Pancreas (tissue), 10 donors: Measurements from ENCODE around the gene KRT13. TPM values are rescaled to one million over a fixed set of nuclear protein-coding genes. Genes with fewer than 3 reads are reported as not detected.

Source experiments
- ATAC-seq, 4 donors: fragments of 200-7000 bp; cut with Tn5 transposase; one replicate each; pipeline versions ENCODE4 v1.8.0 to v1.9.1; 2020; ENCODE audit warnings: mild to moderate bottlenecking in 4 of 4, moderate library complexity in 4 of 4
- DNase-seq, 6 donors: peaks; one replicate each; pipeline ENCODE4 v3.0.0-alpha.2; 2020
- FAIRE-seq: peaks from 2 replicates; lab custom pipeline; 2012; peaks lifted over from hg19 to GRCh38; lab: Jason Lieb, UNC
- H3K27ac ChIP-seq, 4 donors: fragments of 200-600 bp; sonication (generic); 1 replicate in 3 of 4; 2 replicates in 1 of 4; pipeline versions ENCODE4 v1.5.0 to v1.8.0; 2020
- H3K27me3 ChIP-seq, 4 donors: fragments of 200-600 bp; one replicate each; pipeline ENCODE4 v1.8.0; 2021
- H3K36me3 ChIP-seq, 3 donors: fragments of 200-600 bp; sonication (generic) in 1 of 3; one replicate each; pipeline versions ENCODE4 v1.5.0 to v1.8.0; 2020 to 2021
- H3K4me1 ChIP-seq, 3 donors: fragments of 200-600 bp; one replicate each; pipeline ENCODE4 v1.8.0; 2021
- H3K4me3 ChIP-seq, 4 donors: fragments of 200-600 bp; sonication (generic) in 2 of 4; one replicate each; pipeline versions ENCODE4 v1.5.0 to v1.8.0; 2020 to 2021
- H3K9me3 ChIP-seq, 4 donors: fragments of 200-600 bp; one replicate each; pipeline ENCODE4 v1.8.0; 2021
- WGBS, 2 donors: extraction: QIAGEN DNeasy Blood & Tissue Kit; methylation state at CpG; one replicate each; pipeline ENCODE4 v1.1.7; 2013; 5-methylcytosine and 5-hydroxymethylcytosine counted together
- intact Hi-C, 3 donors: fragments of 100-400 bp; cut with DNase I; formaldehyde crosslinking; loops; one replicate each; pipeline versions ENCODE4 v1.11.1 to v1.14.2; 2022
- polyA plus RNA-seq, 2 donors: library from polyadenylated mRNA; stranded (reverse); fragments of 200-250 nt; gene quantifications; one replicate each; pipeline ENCODE4 v1.2.3, GENCODE V29; 2013
- total RNA-seq, 6 donors: library from RNA; stranded (reverse); fragmentation: NEBNext Ultra II Directional in 4 of 6; extraction: Animal tissue kit (Norgen Biotek cat#: 25700) in 4 of 6; gene quantifications; one replicate each; pipeline versions ENCODE4 v1.2.1 to v1.2.4, GENCODE V29; 2021 to 2023
- TF ChIP-seq, protein P1 (sequence below), 4 donors: fragments of 200-600 bp; sonication (generic) in 3 of 4; IDR thresholded peaks; one replicate each; pipeline versions ENCODE4 v1.5.0 to v1.8.0; 2021; ENCODE audit warnings: antibody characterized with exemption in 4 of 4
- donor health status: healthy with polysubstance abuse.
- donor health status: DM: no; HTN: no; CAD: no; lungs with moderate emphysema.
- donor health status: DM: no; HTN: no; CAD: no.
- donor health status: control.
- donor health status: control.
- donor health status: Bipolar disorder and iron deficiency.
- donor health status: DM: yes; HTN: yes; CAD: no.
- donor health status: DM: no; HTN: no; CAD: no.
- donor health status: DM: no; HTN: no; CAD: no.
- donor health status: DM: yes; HTN: yes; CAD: no.

The KRT13 gene
- total and polyA plus RNA-seq, 8 donors: 0.39 to 11.9 (median 5.3) TPM; not detected in 5

DNA sequence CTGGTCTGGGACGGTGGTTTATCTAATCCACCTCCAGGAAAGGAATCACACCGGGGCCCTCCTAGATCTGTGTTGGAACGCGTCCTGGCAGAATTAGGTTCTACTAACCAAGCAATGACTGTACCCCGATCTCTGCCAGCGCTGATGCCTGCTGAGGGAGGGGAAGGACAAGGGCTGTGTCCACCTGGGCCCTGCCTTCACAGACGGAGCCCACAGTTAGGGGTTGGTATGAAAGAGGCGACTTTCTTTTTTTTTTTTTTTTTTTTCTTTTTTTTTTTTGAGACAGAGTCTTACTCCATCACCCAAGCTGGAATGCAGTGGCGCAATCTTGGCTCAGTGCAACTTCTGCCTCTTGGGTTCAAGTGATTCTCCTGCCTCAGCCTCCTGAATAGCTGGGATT, 32.6 kb upstream of the KRT13 start:
- intact Hi-C loops: no loop called here
- no peak for DNase-seq
- WGBS, 2 donors: 84 to 91% methylated on average over 9 of the region's 9 CpGs
- H3K36me3 ChIP-seq: no peaks in the 10 kb centered on the region
- H3K9me3 ChIP-seq: no peaks in the 10 kb centered on the region
- no peaks in the 10 kb centered on the region for H3K27me3 ChIP-seq
- no peak overlapping the region for H3K27ac ChIP-seq
- no peak for FAIRE-seq
- no peak for ATAC-seq
- no peaks in the 10 kb centered on the region for H3K4me1 ChIP-seq
- no peak overlapping the region for H3K4me3 ChIP-seq
- TF ChIP-seq, protein P1, sequence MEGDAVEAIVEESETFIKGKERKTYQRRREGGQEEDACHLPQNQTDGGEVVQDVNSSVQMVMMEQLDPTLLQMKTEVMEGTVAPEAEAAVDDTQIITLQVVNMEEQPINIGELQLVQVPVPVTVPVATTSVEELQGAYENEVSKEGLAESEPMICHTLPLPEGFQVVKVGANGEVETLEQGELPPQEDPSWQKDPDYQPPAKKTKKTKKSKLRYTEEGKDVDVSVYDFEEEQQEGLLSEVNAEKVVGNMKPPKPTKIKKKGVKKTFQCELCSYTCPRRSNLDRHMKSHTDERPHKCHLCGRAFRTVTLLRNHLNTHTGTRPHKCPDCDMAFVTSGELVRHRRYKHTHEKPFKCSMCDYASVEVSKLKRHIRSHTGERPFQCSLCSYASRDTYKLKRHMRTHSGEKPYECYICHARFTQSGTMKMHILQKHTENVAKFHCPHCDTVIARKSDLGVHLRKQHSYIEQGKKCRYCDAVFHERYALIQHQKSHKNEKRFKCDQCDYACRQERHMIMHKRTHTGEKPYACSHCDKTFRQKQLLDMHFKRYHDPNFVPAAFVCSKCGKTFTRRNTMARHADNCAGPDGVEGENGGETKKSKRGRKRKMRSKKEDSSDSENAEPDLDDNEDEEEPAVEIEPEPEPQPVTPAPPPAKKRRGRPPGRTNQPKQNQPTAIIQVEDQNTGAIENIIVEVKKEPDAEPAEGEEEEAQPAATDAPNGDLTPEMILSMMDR (IDR thresholded peaks at IDR 0.05): no peak

DNA sequence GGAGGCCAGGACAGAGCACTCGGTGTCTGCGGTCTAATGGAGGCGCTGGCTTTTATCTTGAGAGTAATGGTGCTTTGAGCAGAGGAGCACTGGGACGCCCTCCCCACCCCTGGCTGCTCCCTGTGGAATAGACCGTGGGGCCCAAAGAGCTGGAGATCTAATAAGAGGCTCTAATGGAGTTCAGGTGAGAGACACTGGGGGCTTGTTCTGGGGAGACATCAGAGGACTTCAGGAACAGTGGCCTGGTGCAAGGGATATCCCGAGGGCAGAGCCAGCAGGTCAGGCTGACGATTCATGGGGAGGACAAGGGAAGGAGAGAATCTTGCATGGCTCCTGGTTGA, 32.2 kb upstream of the KRT13 start:
- TF ChIP-seq, protein P1 (IDR thresholded peaks at IDR 0.05): no peak
- DNase-seq (no peak), ATAC-seq (no peak), FAIRE-seq (no peak)
- Histone ChIP-seq H3K36me3 (no peaks in the 10 kb centered on the region), H3K27ac (no peak overlapping the region), H3K9me3 (no peaks in the 10 kb centered on the region), H3K4me1 (no peaks in the 10 kb centered on the region), H3K27me3 (no peaks in the 10 kb centered on the region), H3K4me3 (no peak overlapping the region)
- 80 to 88% methylated on average over 7 of the region's 7 CpGs for WGBS, 2 donors
- intact Hi-C loops: no loop called here

DNA sequence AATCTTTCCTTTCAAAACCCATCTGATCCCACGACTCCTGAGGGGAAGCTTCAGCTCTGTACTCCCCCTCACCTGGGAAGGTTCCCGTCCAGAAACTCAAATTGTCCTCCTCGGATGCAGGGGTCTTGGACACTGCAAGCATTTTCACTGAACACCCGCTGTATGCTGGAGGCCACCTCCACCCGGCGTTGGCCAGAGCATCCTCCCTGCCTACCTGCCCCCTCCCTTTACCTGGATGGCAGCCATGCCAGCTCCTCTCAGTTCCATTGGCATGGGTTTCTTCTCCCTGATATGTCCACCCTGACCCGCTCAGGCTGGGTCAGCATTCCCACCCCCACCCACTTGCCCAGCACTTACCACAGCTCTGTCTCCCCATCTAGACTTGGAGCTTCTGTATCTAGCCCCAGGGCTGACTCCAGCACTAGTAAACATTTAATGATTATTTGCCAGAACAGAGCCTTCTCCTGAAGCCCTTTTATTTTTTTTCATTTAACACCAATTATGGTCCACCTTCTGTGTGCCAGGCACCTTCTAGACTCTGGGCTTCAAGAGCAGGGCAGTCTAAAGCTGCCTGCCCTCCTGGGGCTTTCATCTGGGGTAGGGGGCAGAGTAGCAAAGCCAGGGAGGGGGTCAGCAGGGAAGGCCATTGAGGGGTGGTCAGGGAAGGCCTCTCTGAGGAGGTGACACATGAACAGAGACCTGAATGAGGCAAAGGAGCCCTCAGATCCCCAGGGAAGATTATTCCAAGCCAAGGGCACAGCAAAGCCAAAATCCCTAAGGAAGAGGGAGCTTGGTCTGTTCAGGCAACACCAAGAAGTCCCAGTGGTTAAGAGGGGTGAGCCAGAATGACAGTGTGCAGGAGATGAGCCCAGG, 31.6 kb upstream of the KRT13 start:
- no peak for DNase-seq
- TF ChIP-seq, protein P1 (IDR thresholded peaks at IDR 0.05): no peak
- no peak for ATAC-seq
- H3K4me3 ChIP-seq: no peak overlapping the region
- no peaks in the 10 kb centered on the region for H3K9me3 ChIP-seq
- H3K27ac ChIP-seq: no peak overlapping the region
- H3K36me3 ChIP-seq: no peaks in the 10 kb centered on the region
- WGBS, 2 donors: 66 to 80% methylated on average over 7 of the region's 7 CpGs
- intact Hi-C loops: no loop called here
- H3K27me3 ChIP-seq: no peaks in the 10 kb centered on the region
- no peaks in the 10 kb centered on the region for H3K4me1 ChIP-seq
- no peak for FAIRE-seq

DNA sequence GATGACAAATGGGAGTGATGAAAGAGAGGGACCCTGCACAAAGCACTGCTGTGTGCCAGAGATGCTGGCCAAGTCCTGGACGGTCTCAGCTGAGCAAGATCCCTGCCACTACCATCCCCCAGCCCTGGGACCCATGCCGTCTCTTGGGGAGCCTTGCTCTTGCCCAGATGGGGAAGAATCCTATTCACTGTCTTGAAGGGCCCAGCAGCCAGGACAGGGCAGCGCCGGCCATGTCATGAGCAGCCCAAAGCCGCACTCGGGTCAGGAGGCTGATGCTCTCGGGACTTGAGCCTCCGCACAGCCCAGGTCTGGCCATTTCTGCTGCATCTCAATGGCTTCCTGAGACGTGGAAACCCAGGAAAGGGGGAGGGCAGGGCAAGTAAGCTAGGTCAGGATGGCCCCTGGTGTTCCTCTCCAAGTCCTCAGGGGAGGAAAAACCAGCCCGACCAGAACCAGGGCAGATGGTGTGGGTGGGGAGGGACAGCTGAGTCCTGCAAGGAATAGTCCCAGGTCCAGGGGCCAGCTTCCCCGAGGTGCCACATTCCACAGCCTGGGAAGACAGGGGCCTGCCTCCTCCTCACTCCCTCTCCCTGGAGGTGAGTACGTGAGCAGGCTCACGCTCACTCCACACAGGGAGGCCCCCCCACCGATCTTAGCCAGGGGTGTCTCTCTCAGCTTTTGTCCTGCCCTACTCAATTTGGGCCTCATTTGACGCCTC, 30.5 kb upstream of the KRT13 start:
- 58 to 61% methylated on average over 15 of the region's 15 CpGs for WGBS, 2 donors
- H3K27ac ChIP-seq: no peak overlapping the region
- no peak for FAIRE-seq
- peak in 2 of 4 donors; percentile 32 to 53 for ATAC-seq
- TF ChIP-seq, protein P1 (IDR thresholded peaks at IDR 0.05): no peak
- H3K27me3 ChIP-seq: no peaks in the 10 kb centered on the region
- peak in 2 of 6 donors; percentile 40 to 47 for DNase-seq
- H3K4me1 ChIP-seq: no peaks in the 10 kb centered on the region
- no peaks in the 10 kb centered on the region for H3K9me3 ChIP-seq
- no peak overlapping the region for H3K4me3 ChIP-seq
- H3K36me3 ChIP-seq: no peaks in the 10 kb centered on the region
- intact Hi-C loops: no loop called here
